ENCODE measurements around the gene PDZRN4.
"Not testable (repeated sequence)": the region's sequence is repeated elsewhere in the genome, so short reads cannot be mapped to it uniquely, and the experiment has no call there.

PDZRN4 gene

DNA sequence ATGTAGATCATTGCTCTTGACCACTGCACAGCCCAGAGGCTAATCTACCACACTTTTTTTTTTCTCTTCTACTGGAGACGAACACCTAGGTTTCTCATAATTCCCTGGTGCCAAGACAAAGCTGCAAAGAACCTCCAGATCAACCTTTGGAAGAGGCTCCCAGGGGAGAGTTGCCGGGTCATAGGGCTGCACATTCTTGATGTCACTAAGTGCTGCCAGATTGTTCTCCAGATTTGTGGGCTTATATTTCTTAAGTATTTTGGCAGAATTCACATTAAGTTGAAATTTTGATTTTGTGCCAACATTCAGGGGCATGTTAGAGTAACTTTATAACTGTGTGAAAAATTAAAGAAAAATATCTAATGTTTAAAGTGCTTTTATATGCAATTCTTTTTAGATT is 13.5 kb upstream of the PDZRN4 start:
- no peak for DNase-seq (ENCODE audit: low read depth)
- H3K4me3 ChIP-seq (ENCODE audit: low read length), result no peak overlapping the region
- no peak for TF ChIP-seq CTCF (IDR thresholded peaks at IDR 0.05; ENCODE audit: insufficient read depth, low read depth, low read length, missing control alignments)

- DNase-seq (ENCODE audit: low read depth); H3K4me3 ChIP-seq (ENCODE audit: low read length): not testable (repeated sequence)
Measured at GRCh38 chr12:41179507-41179906, 8.6 kb upstream of the PDZRN4 start.

DNA sequence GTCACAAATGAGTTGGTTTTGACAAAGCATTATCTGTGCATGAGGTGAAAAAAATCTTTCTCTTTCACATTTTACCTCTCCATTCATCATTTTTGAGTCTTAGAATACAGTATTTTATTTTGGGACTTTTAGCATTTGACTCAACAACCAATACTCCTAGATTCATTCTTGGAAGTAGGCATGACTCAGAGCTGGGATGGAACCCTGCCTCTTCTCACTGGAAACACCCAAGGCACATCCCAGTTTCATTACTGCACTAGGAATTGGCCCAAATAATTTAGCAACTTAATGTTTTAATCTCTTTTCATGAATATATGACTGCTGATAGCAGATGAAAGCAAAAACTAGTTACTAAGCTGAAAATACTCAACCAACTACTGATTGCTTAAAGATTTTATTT is 3.3 kb upstream of the PDZRN4 start:
- no peak for TF ChIP-seq CTCF (IDR thresholded peaks at IDR 0.05; ENCODE audit: insufficient read depth, low read depth, low read length, missing control alignments)
- DNase-seq (ENCODE audit: low read depth), result peak; percentile 20
- H3K4me3 ChIP-seq (ENCODE audit: low read length), result no peak overlapping the region

GRCh38 chr12:41186026-41186425 is 2.1 kb upstream of the PDZRN4 start:
- no peak overlapping the region for H3K4me3 ChIP-seq (ENCODE audit: low read length)
- no peak for TF ChIP-seq CTCF (IDR thresholded peaks at IDR 0.05; ENCODE audit: insufficient read depth, low read depth, low read length, missing control alignments)
- no peak for DNase-seq (ENCODE audit: low read depth)

DNA sequence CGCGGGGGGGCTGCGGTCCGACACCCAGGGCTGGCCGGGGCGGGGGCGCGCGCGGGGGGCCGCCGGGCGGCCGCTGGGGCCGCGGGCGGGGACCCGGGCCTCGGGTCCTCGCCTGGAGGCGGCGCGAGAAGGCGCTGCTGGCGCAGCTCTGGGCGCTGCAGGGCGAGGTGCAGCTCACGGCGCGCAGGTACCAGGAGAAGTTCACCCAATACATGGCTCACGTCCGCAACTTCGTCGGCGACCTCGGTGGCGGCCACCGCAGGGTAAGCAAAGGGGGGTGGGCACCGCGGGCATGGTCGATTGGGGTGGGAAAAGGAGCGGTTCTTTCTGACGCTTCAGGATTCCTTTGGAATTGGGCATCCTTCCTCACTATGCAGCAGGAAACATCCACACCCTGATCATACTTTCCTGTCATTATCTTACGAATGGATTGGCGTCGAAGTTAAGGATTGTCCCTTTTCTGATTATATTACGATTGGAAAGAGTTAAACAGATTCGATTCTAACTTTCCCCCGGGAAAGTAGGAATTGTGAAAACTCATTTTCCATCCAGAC is 798 bp downstream of the PDZRN4 start:
- no peak for TF ChIP-seq CTCF (IDR thresholded peaks at IDR 0.05; ENCODE audit: insufficient read depth, low read depth, low read length, missing control alignments)
- no peak overlapping the region for H3K4me3 ChIP-seq (ENCODE audit: low read length)
- DNase-seq (ENCODE audit: low read depth), result no peak

GRCh38 chr12:41189395-41190251 is 1.5 kb downstream of the PDZRN4 start:
- no peak for TF ChIP-seq CTCF (IDR thresholded peaks at IDR 0.05; ENCODE audit: insufficient read depth, low read depth, low read length, missing control alignments)
- no peak for DNase-seq (ENCODE audit: low read depth)
- no peak overlapping the region for H3K4me3 ChIP-seq (ENCODE audit: low read length)

DNA sequence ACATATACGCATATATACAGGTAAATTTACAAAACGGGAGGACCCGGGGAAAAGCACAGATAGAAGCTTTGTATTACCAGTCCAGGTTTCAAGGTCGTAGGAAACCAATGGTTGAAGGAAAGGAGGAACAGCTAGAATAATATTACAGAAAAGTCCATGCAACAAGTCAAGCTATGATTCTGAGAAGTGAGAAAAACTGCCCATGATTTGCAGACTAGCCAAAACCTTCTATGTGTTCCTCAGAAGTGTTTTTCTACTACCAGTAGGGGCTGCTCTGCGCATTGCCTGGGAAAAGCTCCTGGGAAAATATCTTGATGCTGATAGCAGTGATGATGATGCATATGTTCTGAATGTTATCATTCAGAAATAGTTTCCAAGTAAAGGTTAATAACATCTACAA is 2.2 kb downstream of the PDZRN4 start:
- TF ChIP-seq CTCF (IDR thresholded peaks at IDR 0.05; ENCODE audit: insufficient read depth, low read depth, low read length, missing control alignments), result peak; percentile 59
- H3K4me3 ChIP-seq (ENCODE audit: low read length), result no peak overlapping the region
- DNase-seq (ENCODE audit: low read depth), result peak; percentile 22

GRCh38 chr12:41191549-41191948 is 3.4 kb downstream of the PDZRN4 start:
- not testable (repeated sequence) for H3K4me3 ChIP-seq (ENCODE audit: low read length); DNase-seq (ENCODE audit: low read depth)

Measured in epithelial cell of esophagus (primary cell).